GM13976 (cell line): ENCODE results near the gene DRD4.
"Not testable (repeated sequence)": the region's sequence is repeated elsewhere in the genome, so short reads cannot be mapped to it uniquely, and the experiment has no call there.

Experiments used
- DNase-seq: peaks from one replicate; pipeline ENCODE4 v3.0.0; 2012; ENCODE audit warnings: low spot score
- in situ Hi-C: fragments of 300-500 bp; cut with MboI; formaldehyde crosslinking; loops from one replicate; pipeline ENCODE4 v1.12.0; 2022; ENCODE audit warnings: low sequenced_read_pairs, mixed read lengths, inconsistent platforms; ENCODE audit not compliant: unreplicated experiment
- TF ChIP-seq, protein P1 (sequence below): IDR thresholded peaks from 2 replicates; pipeline ENCODE4 v1.5.1; 2012; ENCODE audit warnings: borderline replicate concordance, mild to moderate bottlenecking; ENCODE audit not compliant: insufficient read depth; ENCODE audit errors: extremely low read depth, missing control alignments, control extremely low read depth

Gene DRD4

DNA sequence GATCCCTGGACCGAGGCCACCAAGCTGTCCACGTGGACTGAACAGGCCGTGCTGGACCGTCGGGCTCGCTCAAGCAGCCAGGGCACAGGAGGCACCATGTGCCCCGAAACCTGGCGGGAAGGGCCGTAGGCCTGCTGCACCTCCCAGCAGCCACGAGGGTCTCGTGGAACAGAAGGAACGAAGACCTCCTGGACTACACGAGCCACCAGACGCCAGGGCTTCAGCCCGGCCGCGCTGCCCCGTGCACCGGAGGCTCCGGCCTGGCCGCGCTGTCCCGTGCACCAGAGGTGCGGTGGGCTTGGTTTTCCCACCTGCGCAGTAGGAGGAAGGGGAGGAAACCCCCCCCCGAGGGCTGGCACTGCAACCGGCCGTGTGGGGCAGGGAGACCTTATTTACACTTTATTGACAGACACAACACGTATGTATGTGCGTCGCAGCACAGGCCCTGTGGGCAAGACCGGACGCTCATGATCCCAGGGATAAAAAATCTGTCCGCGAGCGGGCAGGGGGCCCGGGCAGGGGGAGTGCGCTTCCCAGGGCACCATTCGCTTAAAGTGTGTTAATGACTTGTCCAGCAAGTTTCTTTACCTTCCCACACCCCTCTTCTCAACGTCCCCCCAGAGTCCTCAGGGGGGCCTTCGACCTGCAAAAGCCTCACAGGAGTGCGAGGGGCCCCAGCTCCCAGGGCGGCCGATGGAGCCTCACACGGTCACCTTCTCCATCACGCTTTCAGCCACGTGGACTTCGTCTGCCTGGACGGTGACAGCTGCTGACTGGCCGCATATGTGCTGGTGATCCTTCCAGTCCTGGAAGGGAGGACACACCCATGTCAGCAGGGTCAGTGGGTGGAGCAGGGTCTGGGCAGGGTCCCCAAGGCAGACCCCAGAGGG, 7.0 kb downstream of the DRD4 start:
- in situ Hi-C loops = no loop called here
- TF ChIP-seq, protein P1, sequence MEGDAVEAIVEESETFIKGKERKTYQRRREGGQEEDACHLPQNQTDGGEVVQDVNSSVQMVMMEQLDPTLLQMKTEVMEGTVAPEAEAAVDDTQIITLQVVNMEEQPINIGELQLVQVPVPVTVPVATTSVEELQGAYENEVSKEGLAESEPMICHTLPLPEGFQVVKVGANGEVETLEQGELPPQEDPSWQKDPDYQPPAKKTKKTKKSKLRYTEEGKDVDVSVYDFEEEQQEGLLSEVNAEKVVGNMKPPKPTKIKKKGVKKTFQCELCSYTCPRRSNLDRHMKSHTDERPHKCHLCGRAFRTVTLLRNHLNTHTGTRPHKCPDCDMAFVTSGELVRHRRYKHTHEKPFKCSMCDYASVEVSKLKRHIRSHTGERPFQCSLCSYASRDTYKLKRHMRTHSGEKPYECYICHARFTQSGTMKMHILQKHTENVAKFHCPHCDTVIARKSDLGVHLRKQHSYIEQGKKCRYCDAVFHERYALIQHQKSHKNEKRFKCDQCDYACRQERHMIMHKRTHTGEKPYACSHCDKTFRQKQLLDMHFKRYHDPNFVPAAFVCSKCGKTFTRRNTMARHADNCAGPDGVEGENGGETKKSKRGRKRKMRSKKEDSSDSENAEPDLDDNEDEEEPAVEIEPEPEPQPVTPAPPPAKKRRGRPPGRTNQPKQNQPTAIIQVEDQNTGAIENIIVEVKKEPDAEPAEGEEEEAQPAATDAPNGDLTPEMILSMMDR = no peak

DNA sequence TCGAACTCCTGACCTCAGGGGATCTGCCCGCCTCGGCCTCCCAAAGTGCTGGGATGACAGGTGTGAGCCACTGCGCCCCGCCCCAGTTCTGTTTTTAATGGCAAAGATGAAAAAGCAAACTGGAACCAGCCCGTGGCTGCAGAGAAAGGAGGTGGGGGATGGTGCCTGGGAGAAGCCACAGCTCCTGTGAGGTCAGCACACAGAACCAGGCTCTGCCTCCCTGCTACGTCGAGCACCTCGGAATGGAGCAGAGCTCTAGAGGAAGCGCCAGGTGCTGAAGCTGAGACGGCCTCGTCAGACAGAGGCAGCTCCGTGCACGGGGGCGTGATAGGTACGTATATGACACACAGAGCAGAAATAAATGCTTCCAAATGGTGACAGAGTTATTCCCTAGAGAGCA, 8.5 kb downstream of the DRD4 start:
- in situ Hi-C loops = no loop called here
- TF ChIP-seq, protein P1 = no peak
- peak; percentile 57 for DNase-seq

More for the DNA sequence above, 7.0 kb downstream of the DRD4 start:
- no peak for DNase-seq

DNA sequence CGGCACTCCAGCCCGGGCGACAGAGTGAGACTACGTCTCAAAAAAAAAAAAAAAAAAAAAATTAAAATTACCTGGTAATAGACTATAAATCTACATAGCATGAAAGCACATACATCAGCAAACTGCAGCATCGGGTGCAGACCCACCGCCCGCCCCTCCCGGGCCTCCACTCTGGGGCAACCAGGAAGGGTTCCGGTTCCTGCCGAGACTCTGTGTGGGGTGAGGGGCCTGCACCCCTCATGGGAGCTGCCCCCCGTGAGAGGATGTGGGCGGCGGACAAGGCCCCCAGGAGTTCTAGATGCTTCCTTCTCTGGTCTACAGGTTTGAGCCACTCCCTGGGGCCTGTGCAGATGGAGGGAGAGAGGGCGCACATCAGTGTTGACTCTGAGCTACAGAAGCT, 9.1 kb downstream of the DRD4 start:
- peak; percentile 36 for DNase-seq
- TF ChIP-seq, protein P1 = no peak
- in situ Hi-C loops = no loop called here

DNA sequence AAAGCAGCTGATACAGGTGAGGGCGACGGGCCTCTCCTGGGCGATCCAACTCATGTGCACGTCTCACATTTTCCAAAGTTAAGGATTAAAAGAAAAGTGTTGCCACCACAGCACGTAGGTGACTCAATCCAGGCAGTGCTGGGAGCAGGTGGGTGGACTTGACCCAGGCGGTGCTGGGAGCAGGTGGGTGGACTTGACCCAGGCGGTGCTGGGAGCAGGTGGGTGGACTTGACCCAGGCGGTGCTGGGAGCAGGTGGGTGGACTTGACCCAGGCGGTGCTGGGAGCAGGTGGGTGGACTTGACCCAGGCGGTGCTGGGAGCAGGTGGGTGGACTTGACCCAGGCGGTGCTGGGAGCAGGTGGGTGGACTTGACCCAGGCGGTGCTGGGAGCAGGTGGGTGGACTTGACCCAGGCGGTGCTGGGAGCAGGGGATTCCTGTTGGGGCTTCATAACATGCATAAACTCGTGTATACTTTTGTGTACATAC, 10.6 kb downstream of the DRD4 start:
- in situ Hi-C loops, DNase-seq: not testable (repeated sequence)

DNA sequence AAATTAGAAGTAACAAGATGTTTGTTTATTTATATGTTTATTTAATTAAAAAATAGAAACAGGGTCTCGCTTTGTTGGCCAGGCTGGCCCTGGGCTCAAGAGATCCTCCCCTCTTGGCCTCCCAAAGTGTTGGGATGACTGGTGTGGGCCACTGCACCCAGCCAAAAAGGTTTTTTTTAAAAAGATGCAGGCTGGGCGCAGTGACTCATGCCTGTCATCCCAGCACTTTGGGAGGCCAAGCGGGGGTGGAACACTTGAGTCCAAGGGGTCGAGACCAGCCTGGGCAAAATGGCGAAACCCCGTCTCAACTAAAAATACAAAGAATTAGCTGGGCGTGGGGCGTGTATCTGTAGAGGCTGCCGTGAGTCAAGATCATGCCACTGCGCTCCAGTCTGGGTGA, 13.4 kb downstream of the DRD4 start:
- DNase-seq = no peak
- TF ChIP-seq, protein P1 = no peak
- in situ Hi-C loops = no loop called here

DNA sequence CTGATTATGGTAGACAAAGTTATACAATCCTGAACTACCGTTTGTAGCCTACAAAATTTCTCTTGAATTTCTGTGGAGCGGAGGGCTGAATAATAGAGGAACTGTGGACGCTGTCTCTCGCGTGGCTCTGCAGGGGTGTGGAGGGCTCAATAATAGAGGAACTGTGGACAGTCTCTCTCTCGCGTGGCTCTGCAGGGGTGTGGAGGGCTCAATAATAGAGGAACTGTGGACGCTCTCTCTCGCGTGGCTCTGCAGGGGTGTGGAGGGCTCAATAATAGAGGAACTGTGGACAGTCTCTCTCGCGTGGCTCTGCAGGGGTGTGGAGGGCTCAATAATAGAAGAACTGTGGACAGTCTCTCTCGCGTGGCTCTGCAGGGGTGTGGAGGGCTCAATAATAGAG, 16.1 kb downstream of the DRD4 start:
- in situ Hi-C loops, DNase-seq: not testable (repeated sequence)

DNA sequence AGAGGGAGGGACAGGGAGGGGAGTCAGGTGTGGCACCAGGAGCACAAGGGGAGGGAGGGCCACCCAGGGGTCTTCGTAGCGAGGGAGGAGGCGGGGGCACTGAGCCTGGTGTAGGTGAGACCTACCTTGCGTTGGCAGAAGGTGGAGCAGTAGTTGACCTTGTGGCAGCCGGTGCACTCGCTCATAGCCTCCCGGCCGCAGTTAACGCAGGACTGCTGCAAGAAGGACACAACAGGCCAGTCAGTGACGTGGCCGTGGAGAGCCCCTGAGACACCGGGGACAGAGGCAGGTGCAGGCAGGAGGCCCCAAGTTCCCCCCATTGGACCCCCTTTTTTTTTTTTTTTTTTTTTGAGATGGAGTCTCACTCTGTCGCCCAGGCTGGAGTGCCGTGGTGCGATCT, 16.8 kb downstream of the DRD4 start:
- TF ChIP-seq, protein P1 = no peak
- DNase-seq = no peak
- in situ Hi-C loops = no loop called here

DNA sequence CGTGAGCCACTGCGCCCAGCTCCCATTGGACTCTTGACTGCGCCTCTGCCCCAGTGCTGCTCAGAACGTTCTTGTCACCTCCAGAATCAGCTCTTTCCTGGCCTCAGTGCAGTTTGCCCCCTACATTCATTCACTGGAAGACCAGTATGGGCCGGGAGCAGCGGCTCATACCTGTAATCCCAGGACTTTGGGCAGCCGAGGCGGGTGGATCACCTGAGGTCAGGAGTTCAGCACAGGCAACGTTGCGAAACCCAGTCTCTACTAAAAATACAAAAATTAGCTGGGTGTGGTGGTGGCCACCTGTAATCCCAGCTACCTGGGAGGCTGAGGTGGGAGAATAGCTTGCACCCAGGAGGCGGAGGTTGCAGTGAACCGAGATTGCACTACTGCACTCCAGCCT, 17.4 kb downstream of the DRD4 start:
- DNase-seq, in situ Hi-C loops: not testable (repeated sequence)
